ENCODE measurements around the gene ZNF668. TPM values are rescaled to one million over a fixed set of nuclear protein-coding genes. Genes with fewer than 3 reads are reported as not detected.

ZNF668 gene
- total and polyA plus RNA-seq, 2 of the 13 experiments (the other 11 are each of a cell fraction or from before 2014, with no cell fraction given) = 3.8 to 9.8 TPM

DNA sequence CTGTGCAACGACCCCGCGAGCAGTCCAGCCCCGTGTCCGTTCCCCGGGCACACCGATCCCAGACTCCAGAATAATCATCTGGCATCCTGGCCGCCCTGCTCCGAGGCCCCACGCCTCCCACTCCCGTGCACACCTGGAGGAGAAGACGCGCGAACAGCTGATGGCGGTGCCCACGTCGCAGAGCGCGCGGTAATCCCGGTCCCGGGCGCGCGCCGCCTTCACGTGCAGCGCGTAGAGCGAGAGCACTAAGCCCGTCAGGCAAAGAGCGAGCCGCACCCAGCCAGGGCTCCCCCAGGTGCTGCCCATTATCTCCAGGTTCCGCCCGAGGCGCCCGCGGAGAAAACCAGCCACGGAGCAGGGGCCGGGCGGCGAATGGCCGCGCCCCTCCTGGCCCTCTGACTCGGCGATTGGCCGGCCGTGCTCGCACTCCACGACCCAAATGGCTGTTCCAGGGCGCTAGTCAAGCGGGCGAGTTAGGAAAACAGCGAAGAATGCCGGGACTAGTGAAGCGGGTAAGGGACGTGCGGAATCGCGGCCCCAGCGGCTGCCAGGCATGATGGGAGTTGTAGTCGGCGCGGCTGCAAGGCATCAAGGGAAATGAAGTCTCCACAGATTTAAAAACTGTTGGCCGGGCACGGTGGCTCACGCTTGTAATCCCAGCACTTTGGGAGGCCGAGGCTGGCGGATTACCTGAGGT is 20.5 kb upstream of the ZNF668 start, which contains the start of gene VKORC1 (continued):
- TF ChIP-seq, protein P1, sequence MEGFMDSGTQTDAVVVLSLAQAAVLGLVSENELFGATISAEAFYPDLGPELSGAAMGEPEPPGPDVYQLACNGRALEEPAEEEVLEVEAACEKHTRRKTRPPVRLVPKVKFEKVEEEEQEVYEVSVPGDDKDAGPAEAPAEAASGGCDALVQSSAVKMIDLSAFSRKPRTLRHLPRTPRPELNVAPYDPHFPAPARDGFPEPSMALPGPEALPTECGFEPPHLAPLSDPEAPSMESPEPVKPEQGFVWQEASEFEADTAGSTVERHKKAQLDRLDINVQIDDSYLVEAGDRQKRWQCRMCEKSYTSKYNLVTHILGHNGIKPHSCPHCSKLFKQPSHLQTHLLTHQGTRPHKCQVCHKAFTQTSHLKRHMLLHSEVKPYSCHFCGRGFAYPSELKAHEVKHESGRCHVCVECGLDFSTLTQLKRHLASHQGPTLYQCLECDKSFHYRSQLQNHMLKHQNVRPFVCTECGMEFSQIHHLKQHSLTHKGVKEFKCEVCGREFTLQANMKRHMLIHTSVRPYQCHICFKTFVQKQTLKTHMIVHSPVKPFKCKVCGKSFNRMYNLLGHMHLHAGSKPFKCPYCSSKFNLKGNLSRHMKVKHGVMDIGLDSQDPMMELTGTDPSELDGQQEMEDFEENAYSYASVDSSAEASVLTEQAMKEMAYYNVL (CRISPR knock-in tag; IDR thresholded peaks at IDR 0.05; ENCODE audit: borderline replicate concordance) = peak; percentile 68; the same call in 1 of the 2 replicates
- TF ChIP-seq RFXAP (CRISPR knock-in tag; IDR thresholded peaks at IDR 0.05; ENCODE audit: borderline replicate concordance) = peak; percentile 97
- no peak for TF ChIP-seq AKAP8 (CRISPR knock-in tag; IDR thresholded peaks at IDR 0.05)
- TF ChIP-seq ZFP37 (CRISPR knock-in tag; IDR thresholded peaks at IDR 0.05; ENCODE audit: borderline replicate concordance) = no peak
- no peak for TF ChIP-seq FOXK2 (IDR thresholded peaks at IDR 0.05)
- TF ChIP-seq MNT (IDR thresholded peaks at IDR 0.05) = peak; percentile 62; the same call in 1 of the 2 replicates
- TF ChIP-seq SMYD3 (CRISPR knock-in tag; IDR thresholded peaks at IDR 0.05) = no peak
- TF ChIP-seq ZBTB39 (CRISPR knock-in tag; IDR thresholded peaks at IDR 0.05) = no peak
- TF ChIP-seq ZFP62 (CRISPR knock-in tag; IDR thresholded peaks at IDR 0.05) = peak; percentile 90
- peak; percentile 82 for TF ChIP-seq GATAD2A (CRISPR knock-in tag; IDR thresholded peaks at IDR 0.05)
- peak; percentile 86; the same call in 1 of the 2 replicates for TF ChIP-seq NCOA1 (CRISPR knock-in tag; IDR thresholded peaks at IDR 0.05)
- peak; percentile 87 for TF ChIP-seq POLR2AphosphoS5 (IDR thresholded peaks at IDR 0.05; ENCODE audit: low read depth, low read length)
- TF ChIP-seq ZNF224 (CRISPR knock-in tag; IDR thresholded peaks at IDR 0.05) = 0 out of 2 replicates have a peak, but pooled peaks have one; percentile 49
- no peak for TF ChIP-seq NBN (conservative IDR thresholded peaks at IDR 0.05)
- TF ChIP-seq FOSL1 (CRISPR knock-in tag; IDR thresholded peaks at IDR 0.05; ENCODE audit: borderline replicate concordance) = no peak
- TF ChIP-seq, protein P2, sequence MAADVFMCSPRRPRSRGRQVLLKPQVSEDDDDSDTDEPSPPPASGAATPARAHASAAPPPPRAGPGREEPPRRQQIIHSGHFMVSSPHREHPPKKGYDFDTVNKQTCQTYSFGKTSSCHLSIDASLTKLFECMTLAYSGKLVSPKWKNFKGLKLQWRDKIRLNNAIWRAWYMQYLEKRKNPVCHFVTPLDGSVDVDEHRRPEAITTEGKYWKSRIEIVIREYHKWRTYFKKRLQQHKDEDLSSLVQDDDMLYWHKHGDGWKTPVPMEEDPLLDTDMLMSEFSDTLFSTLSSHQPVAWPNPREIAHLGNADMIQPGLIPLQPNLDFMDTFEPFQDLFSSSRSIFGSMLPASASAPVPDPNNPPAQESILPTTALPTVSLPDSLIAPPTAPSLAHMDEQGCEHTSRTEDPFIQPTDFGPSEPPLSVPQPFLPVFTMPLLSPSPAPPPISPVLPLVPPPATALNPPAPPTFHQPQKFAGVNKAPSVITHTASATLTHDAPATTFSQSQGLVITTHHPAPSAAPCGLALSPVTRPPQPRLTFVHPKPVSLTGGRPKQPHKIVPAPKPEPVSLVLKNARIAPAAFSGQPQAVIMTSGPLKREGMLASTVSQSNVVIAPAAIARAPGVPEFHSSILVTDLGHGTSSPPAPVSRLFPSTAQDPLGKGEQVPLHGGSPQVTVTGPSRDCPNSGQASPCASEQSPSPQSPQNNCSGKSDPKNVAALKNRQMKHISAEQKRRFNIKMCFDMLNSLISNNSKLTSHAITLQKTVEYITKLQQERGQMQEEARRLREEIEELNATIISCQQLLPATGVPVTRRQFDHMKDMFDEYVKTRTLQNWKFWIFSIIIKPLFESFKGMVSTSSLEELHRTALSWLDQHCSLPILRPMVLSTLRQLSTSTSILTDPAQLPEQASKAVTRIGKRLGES (CRISPR knock-in tag; IDR thresholded peaks at IDR 0.05; ENCODE audit: borderline replicate concordance) = 0 out of 2 replicates have a peak, but pooled peaks have one; percentile 71
- peak; percentile 43; the same call in 1 of the 2 replicates for TF ChIP-seq NFKB2 (CRISPR knock-in tag; IDR thresholded peaks at IDR 0.05; ENCODE audit: borderline replicate concordance)
- TF ChIP-seq ATF7 (IDR thresholded peaks at IDR 0.05) = no peak
- TF ChIP-seq ATF7 (CRISPR knock-in tag; IDR thresholded peaks at IDR 0.05) = peak; percentile 62; the same call in 1 of the 2 replicates
- peak; percentile 50; the same call in 1 of the 2 replicates for TF ChIP-seq CBX5 (CRISPR knock-in tag; IDR thresholded peaks at IDR 0.05; ENCODE audit: borderline replicate concordance)
- peak; percentile 90 for TF ChIP-seq TFDP2 (CRISPR knock-in tag; IDR thresholded peaks at IDR 0.05)

Data from HepG2 (cell line).